Measurements from ENCODE around the gene FAM174A. TPM values are rescaled to one million over a fixed set of nuclear protein-coding genes. Genes with fewer than 3 reads are reported as not detected.

Gene FAM174A
- 1 to 10 TPM; 5.4 to 6.2 TPM for total RNA-seq
- polyA plus RNA-seq (2013, experiment 1 of 2), result 6.2 TPM
- 5.8 TPM for polyA plus RNA-seq (2013, experiment 2 of 2)
- 1.5 to 11.0 (median 5.3) reads per million in 172 experiments for total RNA-seq

GRCh38 chr5:100535060-100536005 lies at the start of gene FAM174A:
TSS of gene FAM174A (plus strand) at chr5:100535374. CDS start at chr5:100535531, 157 bp downstream.
- DNase-seq, result peak; percentile 90 to 98 (median 92)
- no peak for TF ChIP-seq CTCF (IDR thresholded peaks at IDR 0.05)
- ATAC-seq (ENCODE audit: poor library complexity), result peak; percentile 86
- Histone ChIP-seq H3K4me3 (ENCODE audit: low read length) (peak within 1 kb of the TSS; percentile 83), H3K27ac (ENCODE audit: low read depth in 1 of 2, low read length in 2 of 2) (peak within 1 kb of the TSS; percentile 62 to 89), H3K36me3 (ENCODE audit: insufficient read depth, low read length) (no peaks in the 10 kb centered on the region), H3K27me3 (ENCODE audit: control insufficient read depth in 1 of 2, insufficient read depth in 2 of 2, low read length in 2 of 2) (no peaks in the 10 kb centered on the region), H3K9me3 (ENCODE audit: control insufficient read depth in 1 of 2, insufficient read depth in 1 of 2, low read length in 2 of 2) (peaks cover 0 to 13% of the 10 kb centered on the region in 2 experiments), H3K4me1 (ENCODE audit: insufficient read depth, low read length) (peaks cover 13% of the 10 kb centered on the region)
- Mint-ChIP-seq H3K36me3 (ENCODE audit: low read depth) (peaks cover 32% of the 10 kb centered on the region), H3K4me1 (ENCODE audit: low read depth) (peaks cover 35% of the 10 kb centered on the region), H3K4me3 (peak within 1 kb of the TSS; percentile 92), H3K27me3 (no peaks in the 10 kb centered on the region), H3K27ac (peak within 1 kb of the TSS; percentile 89), H3K9me3 (peaks cover 11% of the 10 kb centered on the region)
- intact Hi-C loops (cut with DNase I, micrococcal nuclease), result loop anchor here (5.0 to 10.0 kb wide), 4 partner anchors 239 to 1771 kb away; partner anchors contain the start of gene ST8SIA4 (in 2 of the 2)
- ChIA-PET POLR2A (interaction anchor here (0.6 to 1.5 kb wide), 5 partner anchors 29 to 1606 kb away, joined by 3 to 13 read pairs (median 4); partner anchors contain the start of gene ST8SIA4), CTCF (no interaction called here)

GRCh38 chr5:100493996-100494395 lies 41.2 kb upstream of the FAM174A start:
- intact Hi-C loops (cut with DNase I, micrococcal nuclease), result no loop called here
- Histone ChIP-seq H3K27ac (ENCODE audit: low read depth in 1 of 2, low read length in 2 of 2) (no peak overlapping the region), H3K27me3 (ENCODE audit: control insufficient read depth in 1 of 2, insufficient read depth in 2 of 2, low read length in 2 of 2) (no peaks in the 10 kb centered on the region), H3K9me3 (ENCODE audit: control insufficient read depth in 1 of 2, insufficient read depth in 1 of 2, low read length in 2 of 2) (no peaks in the 10 kb centered on the region), H3K4me3 (ENCODE audit: low read length) (no peak overlapping the region), H3K36me3 (ENCODE audit: insufficient read depth, low read length) (no peaks in the 10 kb centered on the region), H3K4me1 (ENCODE audit: insufficient read depth, low read length) (no peaks in the 10 kb centered on the region)
- no peaks in the 10 kb centered on the region for H3K36me3 Mint-ChIP-seq (ENCODE audit: low read depth)
- no peak for TF ChIP-seq CTCF (IDR thresholded peaks at IDR 0.05)
- POLR2A ChIA-PET, result no interaction called here
- H3K9me3 Mint-ChIP-seq, result peaks cover 3% of the 10 kb centered on the region
- no peak overlapping the region for H3K4me3 Mint-ChIP-seq
- H3K27me3 Mint-ChIP-seq, result no peaks in the 10 kb centered on the region
- no peak overlapping the region for H3K27ac Mint-ChIP-seq
- H3K4me1 Mint-ChIP-seq (ENCODE audit: low read depth), result no peaks in the 10 kb centered on the region
- no peak for ATAC-seq (ENCODE audit: poor library complexity)
- DNase-seq, result no peak
- CTCF ChIA-PET, result no interaction called here

- no peak overlapping the region for H3K4me3 ChIP-seq (ENCODE audit: low read length)
- no peak overlapping the region for H3K4me3 Mint-ChIP-seq
- no peaks in the 10 kb centered on the region for H3K4me1 Mint-ChIP-seq (ENCODE audit: low read depth)
- H3K4me1 ChIP-seq (ENCODE audit: insufficient read depth, low read length), result no peaks in the 10 kb centered on the region
- POLR2A ChIA-PET, result no interaction called here
- no peak for DNase-seq
- CTCF ChIA-PET, result no interaction called here
- H3K36me3 ChIP-seq (ENCODE audit: insufficient read depth, low read length), result no peaks in the 10 kb centered on the region
- no peaks in the 10 kb centered on the region for H3K9me3 ChIP-seq (ENCODE audit: control insufficient read depth in 1 of 2, insufficient read depth in 1 of 2, low read length in 2 of 2)
- H3K27me3 Mint-ChIP-seq, result no peaks in the 10 kb centered on the region
- no peaks in the 10 kb centered on the region for H3K9me3 Mint-ChIP-seq
- intact Hi-C loops (cut with DNase I, micrococcal nuclease), result no loop called here
- H3K36me3 Mint-ChIP-seq (ENCODE audit: low read depth), result no peaks in the 10 kb centered on the region
- no peak for TF ChIP-seq CTCF (IDR thresholded peaks at IDR 0.05)
- no peak overlapping the region for H3K27ac ChIP-seq (ENCODE audit: low read depth in 1 of 2, low read length in 2 of 2)
- no peaks in the 10 kb centered on the region for H3K27me3 ChIP-seq (ENCODE audit: control insufficient read depth in 1 of 2, insufficient read depth in 2 of 2, low read length in 2 of 2)
- H3K27ac Mint-ChIP-seq, result no peak overlapping the region
- no peak for ATAC-seq (ENCODE audit: poor library complexity)
These were observed 38.9 kb upstream of the FAM174A start for GRCh38 chr5:100496296-100496695.
